Measurements from ENCODE around the gene BRWD1. TPM values are rescaled to one million over a fixed set of nuclear protein-coding genes. Genes with fewer than 3 reads are reported as not detected.

Gene BRWD1
- total and polyA plus RNA-seq, 2 of the 8 experiments (the other 6 are each of a cell fraction or from before 2014, with no cell fraction given) = 9.3 to 45.2 TPM

- no peak for TF ChIP-seq RAD21 (IDR thresholded peaks at IDR 0.05 in 1 of 2, conservative IDR thresholded peaks at IDR 0.05 in 1 of 2; ENCODE audit: low read depth in 2 of 2, low read length in 2 of 2)
- TF ChIP-seq SUZ12 (IDR thresholded peaks at IDR 0.05; ENCODE audit: low read length) = peak; percentile 36; the same call in 1 of the 2 replicates
- peak; percentile 79 for TF ChIP-seq TAF7 (optimal IDR thresholded peaks at IDR 0.05; ENCODE audit: borderline replicate concordance, low read depth, low read length)
- TF ChIP-seq PHF8 (conservative IDR thresholded peaks at IDR 0.05; ENCODE audit: low read depth, low read length) = peak; percentile 94
- no peak for TF ChIP-seq RXRA (IDR thresholded peaks at IDR 0.05; ENCODE audit: insufficient read depth, low read depth, low read length)
- TF ChIP-seq ZNF274 (IDR thresholded peaks at IDR 0.05; ENCODE audit: borderline replicate concordance, extremely low read depth, low read length) = no peak
- peak; percentile 75; the same call in 1 of the 2 replicates for TF ChIP-seq KDM1A (IDR thresholded peaks at IDR 0.05; ENCODE audit: borderline replicate concordance, low read length)
- peak; percentile 65 for TF ChIP-seq CHD2 (IDR thresholded peaks at IDR 0.05; ENCODE audit: low read length)
- TF ChIP-seq GTF2F1 (IDR thresholded peaks at IDR 0.05; ENCODE audit: borderline replicate concordance, low read depth, low read length) = no peak
- TF ChIP-seq USF2 (IDR thresholded peaks at IDR 0.05; ENCODE audit: low read length) = no peak
- TF ChIP-seq E2F6 (IDR thresholded peaks at IDR 0.05) = peak; percentile 66; the same call in 1 of the 2 replicates
- TF ChIP-seq JUND (IDR thresholded peaks at IDR 0.05; ENCODE audit: low read length) = no peak
- TF ChIP-seq POLR2A (IDR thresholded peaks at IDR 0.05; ENCODE audit: control extremely low read depth in 1 of 2, low read depth in 2 of 2, low read length in 2 of 2) = peak; percentile 85 to 98
- no peak for TF ChIP-seq MAFK (IDR thresholded peaks at IDR 0.05; ENCODE audit: low read depth, low read length)
- no peak for TF ChIP-seq KDM5A (IDR thresholded peaks at IDR 0.05; ENCODE audit: low read length)
- no peak for TF ChIP-seq EZH2 (IDR thresholded peaks at IDR 0.05; ENCODE audit: low read depth, low read length, severe bottlenecking)
- no peak; the same call in 1 of the 2 replicates for TF ChIP-seq CREB1 (IDR thresholded peaks at IDR 0.05)
- peak; percentile 18; the same call in 1 of the 2 replicates for TF ChIP-seq BACH1 (IDR thresholded peaks at IDR 0.05; ENCODE audit: low read length)
Measured at GRCh38 chr21:39183272-39184049, 130.0 kb downstream of the BRWD1 start, which contains the start of gene PSMG1 (continued).

Data from H1 (cell line).